Activated CD8-positive, alpha-beta memory T cell treated with anti-CD3 and anti-CD28 coated beads for 4 hours (primary cell): ENCODE data around the gene RALGDS.
A peak's percentile ranks its signal among the peaks of the same experiment; 100 is the strongest.

Experiments
- DNase-seq, 2 donors: peaks; one replicate each; pipeline ENCODE4 v3.0.0-alpha.2; 2020; ENCODE audit warnings: low read depth in 2 of 2

Gene RALGDS

GRCh38 chr9:133134388-133135145, 13.5 kb upstream of the RALGDS start:
- DNase-seq, result no peak

GRCh38 chr9:133133681-133134387, 12.8 kb upstream of the RALGDS start:
- DNase-seq, result peak; percentile 58 to 77

GRCh38 chr9:133132174-133132573, 11.1 kb upstream of the RALGDS start:
- DNase-seq, result no peak

- DNase-seq, result no peak
Observed at GRCh38 chr9:133131506-133131905, 10.5 kb upstream of the RALGDS start.

GRCh38 chr9:133130685-133131244, 9.7 kb upstream of the RALGDS start:
- DNase-seq, result no peak

- no peak for DNase-seq
Observed at GRCh38 chr9:133129001-133129795, 8.2 kb upstream of the RALGDS start.

GRCh38 chr9:133128152-133128551, 7.1 kb upstream of the RALGDS start:
- no peak for DNase-seq

GRCh38 chr9:133127340-133127981, 6.4 kb upstream of the RALGDS start:
- no peak for DNase-seq

- no peak for DNase-seq
Observed at GRCh38 chr9:133126697-133127339, 5.8 kb upstream of the RALGDS start.

- DNase-seq, result no peak
Observed at GRCh38 chr9:133125941-133126696, 5.1 kb upstream of the RALGDS start.

GRCh38 chr9:133124907-133125275, 3.9 kb upstream of the RALGDS start:
- no peak for DNase-seq

- DNase-seq, result no peak
Observed at GRCh38 chr9:133124123-133124906, 3.3 kb upstream of the RALGDS start.

- DNase-seq, result no peak
Observed at GRCh38 chr9:133122935-133123611, 2.0 kb upstream of the RALGDS start.

GRCh38 chr9:133122605-133122934, 1.5 kb upstream of the RALGDS start:
- no peak for DNase-seq

GRCh38 chr9:133121915-133122550, 993 bp upstream of the RALGDS start:
- DNase-seq, result no peak

GRCh38 chr9:133120501-133121197, 391 bp downstream of the RALGDS start:
- DNase-seq, result no peak

GRCh38 chr9:133119846-133120500, 1.1 kb downstream of the RALGDS start:
- DNase-seq, result no peak
